Astrocyte (in vitro differentiated cells and primary cell): ENCODE measurements around the gene KCNJ1. TPM values are rescaled to one million over a fixed set of nuclear protein-coding genes. Genes with fewer than 3 reads are reported as not detected.

Experiments used
- DNase-seq: peaks from one replicate; pipeline ENCODE4 v3.0.0-alpha.2; 2010; ENCODE audit warnings: low read depth
- FAIRE-seq: peaks from 2 replicates; lab custom pipeline; 2011; peaks lifted over from hg19 to GRCh38; lab: Jason Lieb, UNC
- H2AFZ ChIP-seq: 2 replicates; pipeline ENCODE4 v1.6.0; 2012; ENCODE audit warnings: low read depth, low read length, inconsistent platforms
- H3K27ac ChIP-seq: 2 replicates; pipeline ENCODE4 v1.5.1; 2011; ENCODE audit warnings: low read depth, low read length, inconsistent platforms
- H3K27me3 ChIP-seq: 2 replicates; pipeline ENCODE4 v1.6.0; 2011; ENCODE audit warnings: low read length, inconsistent platforms; ENCODE audit not compliant: insufficient read depth
- H3K36me3 ChIP-seq: 2 replicates; pipeline ENCODE4 v1.5.1; 2011; ENCODE audit warnings: low read length, inconsistent platforms; ENCODE audit not compliant: insufficient read depth
- H3K4me1 ChIP-seq: 2 replicates; pipeline ENCODE4 v1.5.1; 2011; ENCODE audit warnings: low read length, inconsistent platforms; ENCODE audit not compliant: insufficient read depth
- H3K4me2 ChIP-seq: 2 replicates; pipeline ENCODE4 v1.6.0; 2012; ENCODE audit warnings: low read length, inconsistent platforms
- H3K4me3 ChIP-seq: 2 replicates; pipeline ENCODE4 v1.5.1; 2011; ENCODE audit warnings: low read depth, mild to moderate bottlenecking, low read length, inconsistent platforms; ENCODE audit not compliant: insufficient read depth
- H3K79me2 ChIP-seq: 2 replicates; pipeline ENCODE4 v1.6.0; 2012; ENCODE audit warnings: mild to moderate bottlenecking, low read length, inconsistent platforms; ENCODE audit not compliant: insufficient read depth
- H3K9ac ChIP-seq: 2 replicates; pipeline ENCODE4 v1.6.0; 2012; ENCODE audit warnings: mild to moderate bottlenecking, low read length, inconsistent platforms
- H3K9me3 ChIP-seq: 2 replicates; pipeline ENCODE4 v1.5.1; 2012; ENCODE audit warnings: low read depth, mild to moderate bottlenecking, low read length, inconsistent platforms; ENCODE audit not compliant: insufficient read depth
- H4K20me1 ChIP-seq: 2 replicates; pipeline ENCODE4 v1.6.0; 2012; ENCODE audit warnings: low read length, inconsistent platforms; ENCODE audit not compliant: insufficient read depth
- H3K27ac Mint-ChIP-seq: one replicate; pipeline ENCODE4 v1.8.0; 2021; ENCODE audit warnings: mild to moderate bottlenecking, mixed read lengths; ENCODE audit not compliant: unreplicated experiment
- H3K27me3 Mint-ChIP-seq: one replicate; pipeline ENCODE4 v1.8.0; 2021; ENCODE audit warnings: low read depth, mixed read lengths; ENCODE audit not compliant: unreplicated experiment
- H3K36me3 Mint-ChIP-seq: one replicate; pipeline ENCODE4 v1.8.0; 2021; ENCODE audit warnings: low read depth, mixed read lengths; ENCODE audit not compliant: unreplicated experiment
- H3K4me1 Mint-ChIP-seq: one replicate; pipeline ENCODE4 v1.8.0; 2021; ENCODE audit warnings: low read depth, mixed read lengths; ENCODE audit not compliant: unreplicated experiment
- H3K4me3 Mint-ChIP-seq: one replicate; pipeline ENCODE4 v1.8.0; 2021; ENCODE audit warnings: mild to moderate bottlenecking, moderate library complexity, mixed read lengths; ENCODE audit not compliant: unreplicated experiment
- H3K9me3 Mint-ChIP-seq: one replicate; pipeline ENCODE4 v1.8.0; 2021; ENCODE audit warnings: mild to moderate bottlenecking, mixed read lengths; ENCODE audit not compliant: unreplicated experiment
- CTCF ChIP-seq: IDR thresholded peaks from 2 replicates; pipeline ENCODE4 v1.5.1; 2011; ENCODE audit warnings: low read depth, mild to moderate bottlenecking, inconsistent platforms, low read length, moderate library complexity; ENCODE audit not compliant: insufficient read depth
- EZH2 ChIP-seq: IDR thresholded peaks from 2 replicates; pipeline ENCODE4 v1.6.1; 2012; ENCODE audit warnings: mild to moderate bottlenecking, low read length, inconsistent platforms; ENCODE audit not compliant: insufficient read depth
- total RNA-seq: library from RNA; stranded (reverse); gene quantifications from 2 replicates; pipeline ENCODE4 v1.2.1, GENCODE V29; 2021

The KCNJ1 gene
- total RNA-seq, 1 donor from 2014 or later = not detected

GRCh38 chr11:128905345-128906184 is 38.5 kb upstream of the KCNJ1 start:
- Histone ChIP-seq H3K79me2 (no peaks in the 10 kb centered on the region), H3K4me2 (peak overlapping the region; percentile 82), H3K27me3 (no peaks in the 10 kb centered on the region), H3K9ac (peak overlapping the region; percentile 52), H3K27ac (no peak overlapping the region), H3K4me3 (peak overlapping the region; percentile 37), H4K20me1 (no peaks in the 10 kb centered on the region), H2AFZ (peak overlapping the region; percentile 53), H3K9me3 (no peaks in the 10 kb centered on the region), H3K36me3 (no peaks in the 10 kb centered on the region), H3K4me1 (peaks cover 37% of the 10 kb centered on the region)
- no peak for TF ChIP-seq EZH2
- peak; percentile 18 for TF ChIP-seq CTCF
- no peak for FAIRE-seq
- peaks cover 7% of the 10 kb centered on the region for H3K27me3 Mint-ChIP-seq
- DNase-seq = no peak
- peak overlapping the region; percentile 66 for H3K27ac Mint-ChIP-seq
- H3K4me1 Mint-ChIP-seq = peaks cover 58% of the 10 kb centered on the region
- H3K36me3 Mint-ChIP-seq = peaks cover 2% of the 10 kb centered on the region
- H3K9me3 Mint-ChIP-seq = no peaks in the 10 kb centered on the region
- H3K4me3 Mint-ChIP-seq = peak overlapping the region; percentile 77

- no peaks in the 10 kb centered on the region for H3K36me3 ChIP-seq
- H3K9ac ChIP-seq = peak overlapping the region; percentile 52
- no peak for TF ChIP-seq CTCF
- no peak for TF ChIP-seq EZH2
- DNase-seq (peak; percentile 65), FAIRE-seq (no peak)
- H3K79me2 ChIP-seq = no peaks in the 10 kb centered on the region
- peaks cover 37% of the 10 kb centered on the region for H3K4me1 ChIP-seq
- no peaks in the 10 kb centered on the region for H3K27me3 ChIP-seq
- H3K27ac Mint-ChIP-seq = peak overlapping the region; percentile 81
- H2AFZ ChIP-seq = peak overlapping the region; percentile 38
- H3K4me3 ChIP-seq = no peak overlapping the region
- peaks cover 57% of the 10 kb centered on the region for H3K4me1 Mint-ChIP-seq
- H3K36me3 Mint-ChIP-seq = peaks cover 2% of the 10 kb centered on the region
- no peaks in the 10 kb centered on the region for H4K20me1 ChIP-seq
- H3K4me2 ChIP-seq = peak overlapping the region; percentile 82
- H3K9me3 Mint-ChIP-seq = no peaks in the 10 kb centered on the region
- no peak overlapping the region for H3K27ac ChIP-seq
- H3K9me3 ChIP-seq = no peaks in the 10 kb centered on the region
- peak overlapping the region; percentile 48 for H3K4me3 Mint-ChIP-seq
- H3K27me3 Mint-ChIP-seq = peaks cover 14% of the 10 kb centered on the region
These were observed 37.7 kb upstream of the KCNJ1 start for GRCh38 chr11:128904656-128905344.
